ENCODE results near the gene CALCOCO2.
"Not testable (repeated sequence)": the region's sequence is repeated elsewhere in the genome, so short reads cannot be mapped to it uniquely, and the experiment has no call there.

CALCOCO2 gene

GRCh38 chr17:48825446-48826381 lies 5.1 kb upstream of the CALCOCO2 start:
- no peak for DNase-seq

GRCh38 chr17:48831549-48831883 lies 681 bp downstream of the CALCOCO2 start:
- no peak for DNase-seq

DNA sequence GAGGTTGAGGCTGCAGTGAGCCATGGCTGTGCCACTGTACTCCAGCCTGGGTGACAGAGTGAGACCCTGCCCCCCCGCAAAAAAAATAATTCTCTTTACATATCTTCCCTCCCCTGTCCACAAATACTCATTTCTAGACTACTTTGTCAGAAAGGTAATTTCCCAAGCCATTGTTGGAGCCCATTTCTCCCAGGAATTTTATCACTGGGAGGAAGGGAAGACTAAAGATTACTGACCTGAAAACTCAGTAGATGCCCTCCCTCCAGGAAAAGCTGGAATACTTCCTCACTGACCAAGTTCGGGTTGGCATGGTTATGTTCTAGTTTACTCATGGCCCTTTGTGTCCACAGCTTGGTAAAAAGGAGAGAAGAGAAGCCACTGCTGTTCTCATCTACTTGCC lies 4.1 kb downstream of the CALCOCO2 start:
- no peak for DNase-seq

DNA sequence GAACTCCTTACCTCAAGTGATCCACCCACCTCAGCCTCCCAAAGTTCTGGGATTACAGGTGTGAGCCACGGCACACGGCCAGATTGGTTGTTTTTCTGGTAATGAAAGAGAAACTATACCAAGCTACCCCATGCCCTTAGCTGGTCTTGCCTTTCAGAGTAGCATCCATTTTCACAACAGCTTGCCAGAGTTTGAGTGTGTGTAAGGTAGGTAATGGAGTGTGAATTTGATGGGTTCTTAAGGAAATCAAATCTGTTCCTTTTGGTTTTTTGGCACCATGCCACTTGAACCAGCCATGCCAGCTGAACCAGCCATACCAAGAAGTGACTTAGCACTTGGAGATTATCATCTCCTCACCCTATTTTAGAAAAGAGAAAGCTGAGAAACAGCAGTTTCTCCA lies 5.1 kb downstream of the CALCOCO2 start:
- DNase-seq: no peak

DNA sequence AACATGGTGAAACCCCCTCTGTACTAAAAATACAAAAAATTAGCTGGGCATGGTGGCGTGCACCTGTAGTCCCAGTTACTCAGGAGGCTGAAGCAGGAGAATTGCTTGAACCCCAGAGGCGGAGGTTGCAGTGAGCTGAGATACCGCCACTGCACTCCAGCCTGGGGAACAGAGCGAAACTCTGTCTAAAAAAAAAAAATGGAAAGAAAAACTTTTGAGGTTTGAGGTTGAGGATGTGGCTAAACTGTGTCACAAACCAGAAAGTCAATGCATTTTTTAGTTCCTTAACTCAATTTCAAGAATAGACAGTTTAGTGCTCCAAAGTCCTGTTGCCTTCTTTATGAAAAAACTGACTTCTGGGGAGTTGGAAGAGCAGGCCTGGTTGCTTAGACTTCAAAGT lies 6.6 kb downstream of the CALCOCO2 start:
- not testable (repeated sequence) for DNase-seq

DNA sequence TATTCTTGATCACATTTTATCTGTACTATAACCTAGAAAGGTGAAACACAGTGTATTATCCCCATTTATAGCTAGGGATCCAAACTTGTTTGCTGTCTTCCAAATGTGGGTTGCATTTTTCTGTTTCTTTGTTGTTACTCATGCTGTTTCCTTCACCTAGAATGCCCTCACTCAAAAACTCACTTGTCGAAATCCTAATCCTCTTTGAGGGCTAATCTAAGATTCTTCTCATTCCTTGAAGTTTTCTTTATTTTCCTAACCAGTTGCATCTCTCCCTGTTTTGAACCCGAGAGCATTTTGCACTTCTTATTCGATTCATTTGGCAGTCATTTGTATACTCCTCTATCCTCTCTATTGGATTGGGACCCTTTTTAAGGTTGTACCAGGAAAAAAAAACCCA lies 9.6 kb downstream of the CALCOCO2 start:
- DNase-seq: no peak

GRCh38 chr17:48841395-48841831 lies 10.6 kb downstream of the CALCOCO2 start:
- DNase-seq: no peak

DNA sequence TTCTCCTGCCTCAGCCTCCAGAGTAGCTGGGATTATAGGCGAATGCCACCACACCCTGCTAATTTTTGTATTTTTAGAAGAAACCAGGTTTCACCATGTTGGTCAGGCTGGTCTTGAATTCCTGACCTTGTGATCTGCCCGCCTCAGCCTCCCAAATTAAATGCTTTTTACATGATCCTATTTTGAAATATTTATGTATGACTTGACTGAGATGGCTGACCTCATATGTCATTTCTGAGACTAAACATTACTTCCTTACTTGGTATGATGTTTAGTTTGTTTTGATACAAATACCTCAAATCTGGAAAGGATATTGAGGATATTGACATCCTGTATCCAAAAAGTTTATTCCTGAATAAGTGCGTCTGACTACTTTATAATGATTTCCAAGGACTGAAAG lies 11.9 kb downstream of the CALCOCO2 start:
- no peak for DNase-seq

- DNase-seq: no peak
Measured at GRCh38 chr17:48843187-48843900, 12.5 kb downstream of the CALCOCO2 start.

DNA sequence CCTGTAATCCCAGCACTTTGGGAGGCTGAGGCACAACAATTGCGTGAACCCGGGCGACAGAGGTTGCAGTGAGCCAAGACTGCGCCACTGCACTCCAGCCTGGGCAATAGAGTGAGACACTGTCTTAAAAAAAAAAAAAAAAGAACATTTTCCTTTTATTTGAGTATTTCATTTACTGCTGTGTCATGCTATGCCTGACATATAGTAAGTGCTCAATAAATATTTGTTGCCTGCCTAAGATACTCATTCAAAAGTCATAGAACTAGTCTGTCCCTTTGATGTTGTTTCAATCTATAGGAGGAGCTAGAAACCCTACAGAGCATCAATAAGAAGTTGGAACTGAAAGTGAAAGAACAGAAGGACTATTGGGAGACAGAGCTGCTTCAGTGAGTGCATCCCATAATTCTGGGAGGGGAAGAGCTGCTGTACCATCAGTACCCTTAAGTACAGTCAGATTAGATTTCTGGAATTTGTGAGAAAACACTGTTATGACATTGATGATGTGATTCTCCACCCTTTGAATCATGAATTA lies 20.0 kb downstream of the CALCOCO2 start:
- DNase-seq: no peak

DNA sequence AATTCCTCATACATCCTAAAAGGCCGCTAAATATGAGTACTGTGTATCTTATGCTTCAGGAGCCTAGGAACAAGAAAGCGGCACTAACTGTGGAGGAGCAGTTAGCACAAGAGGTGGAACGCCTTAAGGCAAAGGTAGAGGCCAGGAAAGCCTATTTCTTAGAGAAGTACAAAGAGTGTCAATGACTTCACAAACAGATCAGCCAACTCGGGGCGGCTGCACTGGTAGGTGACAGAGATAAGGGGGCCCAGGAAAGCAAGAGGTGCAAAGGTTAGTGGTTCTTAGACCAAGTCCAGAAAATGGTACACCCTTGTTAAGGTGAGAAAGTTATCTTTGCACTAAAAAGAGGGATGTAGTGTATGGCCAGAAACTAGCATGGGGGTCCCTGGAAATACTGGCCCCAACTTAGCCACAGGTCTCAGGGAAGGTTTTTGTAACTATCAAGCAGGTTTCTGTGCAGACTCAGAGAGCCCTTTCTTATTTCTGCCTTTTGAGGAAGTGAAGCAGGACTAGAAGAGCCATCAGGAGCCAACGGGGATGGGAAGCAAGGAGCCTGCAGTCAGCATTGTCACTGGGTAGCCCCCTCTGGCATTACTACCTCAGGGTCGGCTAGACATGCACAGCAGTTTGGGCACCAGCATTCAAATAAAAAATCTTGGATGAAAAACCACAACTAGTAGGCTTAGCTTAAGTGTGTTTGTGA lies 24.1 kb downstream of the CALCOCO2 start:
- no peak for DNase-seq

- no peak for DNase-seq
Measured at GRCh38 chr17:48856122-48856821, 25.4 kb downstream of the CALCOCO2 start.

- no peak for DNase-seq
Measured at GRCh38 chr17:48860034-48860433, 29.2 kb downstream of the CALCOCO2 start.

DNA sequence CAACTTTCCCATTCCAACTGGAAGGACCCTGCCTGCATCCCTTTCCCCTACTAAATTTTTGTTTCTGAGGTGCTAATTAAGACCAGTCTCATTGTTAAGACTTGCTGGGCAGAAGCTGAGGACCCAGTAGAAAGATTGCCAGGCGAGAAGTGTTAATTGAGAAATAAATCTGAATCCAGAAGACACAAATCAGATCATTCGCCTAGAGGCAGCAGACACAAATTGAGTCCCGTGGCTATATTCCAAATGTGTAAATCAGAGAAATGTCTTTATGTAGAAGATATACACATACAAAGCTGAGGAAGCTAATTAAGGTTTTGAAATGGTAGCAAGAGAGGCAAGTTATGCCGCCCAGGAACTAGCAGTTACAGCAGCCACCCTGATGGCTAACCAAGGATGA lies 29.6 kb downstream of the CALCOCO2 start:
- DNase-seq: no peak

GRCh38 chr17:48868916-48869500 lies 38.2 kb downstream of the CALCOCO2 start:
- DNase-seq: no peak

DNA sequence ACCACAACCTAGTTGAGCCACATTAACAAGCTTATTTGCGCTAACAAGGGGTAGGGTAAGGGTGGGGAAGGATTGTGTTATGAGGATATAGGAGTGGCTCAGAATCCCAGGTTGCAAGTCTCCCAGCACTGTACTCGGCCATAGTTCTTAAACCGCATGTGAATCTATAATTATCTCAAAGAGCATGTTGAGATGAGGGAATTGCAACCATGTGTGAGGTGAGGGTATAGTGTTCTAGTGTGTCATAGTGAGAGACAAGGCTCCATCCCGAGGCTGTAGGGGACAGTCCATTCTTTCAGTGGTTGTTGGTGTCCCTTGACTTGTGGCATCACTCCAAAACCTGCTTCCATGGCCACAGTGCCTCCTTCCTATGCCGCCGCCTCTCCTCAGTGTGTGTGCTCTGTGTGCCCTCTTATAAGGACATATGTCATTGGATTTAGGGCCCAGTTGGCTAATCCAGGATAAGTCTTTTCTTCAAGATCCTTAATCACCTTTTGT lies 39.0 kb downstream of the CALCOCO2 start:
- DNase-seq: peak; percentile 44

GRCh38 chr17:48871035-48871550 lies 40.3 kb downstream of the CALCOCO2 start:
- DNase-seq: no peak

- DNase-seq: no peak
Measured at GRCh38 chr17:48871551-48872351, 40.9 kb downstream of the CALCOCO2 start.

DNA sequence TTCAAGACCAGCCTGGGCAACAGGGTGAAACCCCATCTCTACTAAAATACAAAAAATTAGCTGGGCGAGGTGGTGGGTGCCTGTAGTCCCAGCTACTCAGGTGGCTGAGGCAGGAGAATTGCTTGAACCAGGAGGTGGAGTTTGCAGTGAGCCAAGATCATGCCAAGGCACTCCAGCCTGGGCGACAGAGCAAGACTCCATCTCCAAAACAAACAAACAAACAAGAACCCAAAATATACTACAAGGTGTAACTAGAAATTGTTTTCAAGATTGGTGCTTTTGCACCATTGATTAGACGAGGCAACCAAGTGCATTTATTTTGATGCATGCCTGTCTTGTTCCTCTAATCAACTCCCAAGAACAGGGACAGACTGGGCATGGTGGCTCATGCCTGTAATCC lies 41.6 kb downstream of the CALCOCO2 start:
- not testable (repeated sequence) for DNase-seq

DNA sequence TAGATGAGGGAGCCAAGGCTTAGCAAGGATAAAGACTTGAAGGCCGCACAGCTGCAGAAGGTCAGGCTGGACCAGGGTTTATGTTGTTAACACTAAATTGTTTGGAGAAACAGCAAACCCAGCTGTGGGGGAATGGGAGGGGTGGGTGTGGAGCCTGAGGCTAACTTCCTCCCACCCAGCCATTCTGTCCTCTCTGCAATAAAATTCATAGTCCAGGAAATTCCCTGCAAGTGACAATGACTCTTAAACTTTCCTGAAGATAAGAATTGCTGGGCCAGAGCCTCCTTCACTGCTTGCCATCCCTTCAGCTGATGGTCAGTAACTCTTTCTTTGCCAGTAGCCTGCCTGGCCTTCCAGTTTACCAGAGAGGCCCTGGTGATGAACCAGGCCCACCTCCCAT lies 42.4 kb downstream of the CALCOCO2 start:
- DNase-seq: no peak
